Large intestine (tissue), 3 donors: Measurements from ENCODE around the gene MEP1B. TPM values are rescaled to one million over a fixed set of nuclear protein-coding genes. Genes with fewer than 3 reads are reported as not detected.

ENCODE experiments used
- DNase-seq, 2 donors: peaks; one replicate each; pipeline versions ENCODE4 v3.0.0 to v3.0.0-alpha.2; 2013
- H3K27ac ChIP-seq: one replicate; pipeline ENCODE4 v1.5.1; 2013; ENCODE audit warnings: low read length
- H3K27me3 ChIP-seq: 2 replicates; pipeline ENCODE4 v1.6.1; 2013; ENCODE audit warnings: low read length; ENCODE audit not compliant: control insufficient read depth, insufficient read depth
- H3K36me3 ChIP-seq: 2 replicates; pipeline ENCODE4 v1.6.1; 2013; ENCODE audit warnings: low read length; ENCODE audit not compliant: control insufficient read depth, insufficient read depth
- H3K4me1 ChIP-seq: one replicate; pipeline ENCODE4 v1.6.1; 2013; ENCODE audit warnings: low read length; ENCODE audit not compliant: control insufficient read depth, insufficient read depth
- H3K4me3 ChIP-seq: one replicate; pipeline ENCODE4 v1.5.1; 2013; ENCODE audit warnings: low read length
- H3K9me3 ChIP-seq: one replicate; pipeline ENCODE4 v1.6.1; 2013; ENCODE audit warnings: mild to moderate bottlenecking, low read depth, low read length, moderate library complexity; ENCODE audit not compliant: control insufficient read depth
- WGBS: methylation state at CpG from one replicate; pipeline ENCODE4 v1.1.5; 2013; ENCODE audit warnings: low lambda C conversion rate; ENCODE audit not compliant: insufficient coverage; 5-methylcytosine and 5-hydroxymethylcytosine counted together
- polyA plus RNA-seq: library from polyadenylated mRNA; unstranded; fragments of 120-200 nt; gene quantifications from one replicate; pipeline ENCODE4 v1.2.1, GENCODE V29; 2013

MEP1B gene
- polyA plus RNA-seq, 1 donor = 0.45 TPM

DNA sequence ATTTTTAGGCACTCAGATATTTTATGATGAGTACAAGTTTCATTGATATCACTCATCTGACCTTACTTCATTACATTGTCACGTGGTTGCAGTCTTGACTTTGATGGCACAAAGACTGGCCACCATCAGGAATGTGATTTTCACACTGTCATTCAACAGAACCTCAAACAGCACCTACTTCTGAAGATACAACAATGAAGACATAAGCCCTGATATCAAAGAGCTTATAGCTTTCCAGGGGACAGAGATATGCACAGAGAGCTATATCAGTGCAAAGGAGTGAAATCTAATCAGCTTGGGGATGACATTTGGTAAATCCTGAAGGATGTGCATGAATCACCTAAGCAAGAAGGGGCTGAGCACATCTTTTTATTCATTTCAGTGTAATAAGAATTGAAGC lies 72.3 kb downstream of the MEP1B start:
- Histone ChIP-seq H3K27me3 (no peaks in the 10 kb centered on the region), H3K36me3 (no peaks in the 10 kb centered on the region), H3K9me3 (no peaks in the 10 kb centered on the region), H3K4me3 (no peak overlapping the region), H3K27ac (no peak overlapping the region), H3K4me1 (peaks cover 33% of the 10 kb centered on the region)
- no peak for DNase-seq
- no CpG with 5 or more reads among the region's 1 CpG for WGBS

DNA sequence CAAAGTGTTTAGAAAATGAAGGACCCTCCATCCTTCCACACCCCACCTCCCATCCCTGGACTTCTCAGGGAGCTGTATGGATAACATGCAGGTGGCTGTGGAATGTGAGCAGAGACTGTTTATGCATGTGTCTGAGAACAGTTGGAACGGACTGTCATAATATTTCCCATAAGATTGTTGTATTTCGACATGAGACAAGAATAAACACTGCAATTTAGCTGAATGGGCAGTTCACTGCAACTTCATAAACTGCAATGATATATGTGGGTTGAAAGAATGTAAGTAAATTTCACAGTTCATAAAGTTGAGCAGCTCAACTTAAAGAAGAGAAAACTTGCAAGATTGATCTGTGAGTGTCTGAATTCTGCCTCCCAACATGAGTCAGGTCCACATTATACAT lies 74.6 kb downstream of the MEP1B start:
- Histone ChIP-seq H3K4me1 (peaks cover 11% of the 10 kb centered on the region), H3K27ac (peak overlapping the region; percentile 23), H3K27me3 (no peaks in the 10 kb centered on the region), H3K36me3 (peaks cover 18% of the 10 kb centered on the region), H3K9me3 (no peaks in the 10 kb centered on the region), H3K4me3 (no peak overlapping the region)
- no CpG with 5 or more reads among the region's 2 CpGs for WGBS
- DNase-seq = peak; percentile 11 to 41

DNA sequence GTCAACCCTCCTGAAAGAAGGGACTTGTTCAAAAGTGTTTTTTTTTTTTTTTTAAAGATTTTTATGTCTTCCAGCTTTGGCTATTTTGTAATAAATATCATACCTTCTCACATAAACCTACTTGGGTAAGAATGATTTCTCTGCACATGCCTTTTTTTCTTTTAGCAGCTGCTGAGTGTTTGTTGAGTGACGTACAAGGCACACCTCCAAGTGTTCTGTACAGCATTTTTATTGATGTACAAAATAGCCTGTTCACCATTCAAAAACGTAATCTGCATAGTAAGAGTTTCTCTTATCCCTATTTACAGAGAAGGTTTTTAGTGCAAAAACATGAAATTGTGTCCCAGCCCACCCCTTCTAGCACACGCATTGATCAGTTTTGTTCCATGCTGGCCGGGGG lies 77.6 kb downstream of the MEP1B start:
- no CpG with 5 or more reads among the region's 4 CpGs for WGBS
- H3K9me3 ChIP-seq = no peaks in the 10 kb centered on the region
- peaks cover 22% of the 10 kb centered on the region for H3K36me3 ChIP-seq

More for the DNA sequence above, 77.6 kb downstream of the MEP1B start:
- Histone ChIP-seq H3K27me3 (no peaks in the 10 kb centered on the region), H3K27ac (no peak overlapping the region), H3K4me3 (no peak overlapping the region), H3K4me1 (peaks cover 8% of the 10 kb centered on the region)
- no peak for DNase-seq

Other genes starting within 250 kb of the MEP1B start
- 38.5 TPM for gene TRAPPC8, start 246.9 kb upstream of the MEP1B start, polyA plus RNA-seq
- 11.7 TPM for gene RNF125, start 171.2 kb upstream of the MEP1B start, polyA plus RNA-seq
- 33.7 TPM for gene RNF138, start 98.2 kb upstream of the MEP1B start, polyA plus RNA-seq